ENCODE measurements around the gene PTPN1. TPM values are rescaled to one million over a fixed set of nuclear protein-coding genes. Genes with fewer than 3 reads are reported as not detected.

The PTPN1 gene
- total and polyA plus RNA-seq, 2 donors (not counting 3 experiments of a cell fraction or from before 2014, with no cell fraction given) = 41.1 to 64.3 TPM

GRCh38 chr20:50628853-50629669 is 118.9 kb downstream of the PTPN1 start:
- Histone ChIP-seq H3K9me3 (replicated peaks; ENCODE audit: control insufficient read depth, insufficient read depth, low read length) (no peaks in the 10 kb centered on the region), H4K20me1 (replicated peaks; ENCODE audit: control insufficient read depth, extremely low read depth, insufficient read depth, low read length) (no peaks in the 10 kb centered on the region), H3K4me1 (ENCODE audit: control insufficient read depth, extremely low read depth, insufficient read depth, low read length) (no peaks in the 10 kb centered on the region), H3K27me3 (ENCODE audit: control insufficient read depth in 2 of 2, insufficient read depth in 2 of 2, low read length in 2 of 2) (no peaks in the 10 kb centered on the region), H3K9me1 (replicated peaks; ENCODE audit: control insufficient read depth, extremely low read depth, insufficient read depth, low read length) (no peaks in the 10 kb centered on the region), H2AFZ (ENCODE audit: low read depth, low read length) (no peak overlapping the region), H3K79me2 (ENCODE audit: control insufficient read depth, insufficient read depth, low read length) (no peaks in the 10 kb centered on the region), H3K36me3 (ENCODE audit: control insufficient read depth in 2 of 2, extremely low read depth in 1 of 2, insufficient read depth in 2 of 2, low read length in 2 of 2) (no peaks in the 10 kb centered on the region), H3K9ac (replicated peaks; ENCODE audit: extremely low read depth, insufficient read depth, low read length) (no peak overlapping the region), H3K4me2 (ENCODE audit: insufficient read depth, low read length) (no peak overlapping the region), H3K27ac (ENCODE audit: insufficient read depth, low read depth, low read length) (no peak overlapping the region), H3K4me3 (replicated peaks in 1 of 3; ENCODE audit: insufficient read depth in 1 of 3, low read depth in 1 of 3, low read length in 3 of 3) (no peak overlapping the region)
- ChIA-PET CTCF (interaction anchor here (1.2 to 10.2 kb wide), 3 partner anchors 17 to 125 kb away, joined by 3 to 181 read pairs (median 3); no protein-coding TSS in a partner anchor), POLR2A (no interaction called here)
- dilution Hi-C loops (cut with MboI; ENCODE audit: extremely low pct_ligation_motif_present, low sequenced_read_pairs) = no loop called here
- no peak for TF ChIP-seq JUN (IDR thresholded peaks at IDR 0.05; ENCODE audit: borderline replicate concordance, insufficient read depth, insufficient read length, low read depth)
- no peak for TF ChIP-seq GATA2 (IDR thresholded peaks at IDR 0.05; ENCODE audit: insufficient read depth, insufficient read length, low read depth, low read length)
- TF ChIP-seq POLR2AphosphoS5 (IDR thresholded peaks at IDR 0.05; ENCODE audit: insufficient read depth, low read depth, low read length) = no peak
- no peak for TF ChIP-seq POLR2A (IDR thresholded peaks at IDR 0.05; ENCODE audit: low read depth, low read length)
- intact Hi-C loops (cut with micrococcal nuclease) = no loop called here
- DNase-seq (ENCODE audit: low read depth, low spot score) = no peak
- BruUV-seq (replicated peaks) = no TSS peak
- no peak for FAIRE-seq

- TF ChIP-seq GATA2 (IDR thresholded peaks at IDR 0.05; ENCODE audit: insufficient read depth, insufficient read length, low read depth, low read length) (no peak), JUN (IDR thresholded peaks at IDR 0.05; ENCODE audit: borderline replicate concordance, insufficient read depth, insufficient read length, low read depth) (no peak), MYC (IDR thresholded peaks at IDR 0.05; ENCODE audit: low read depth, low read length) (no peak), POLR2AphosphoS5 (IDR thresholded peaks at IDR 0.05; ENCODE audit: insufficient read depth, low read depth, low read length) (no peak), FOS (IDR thresholded peaks at IDR 0.05; ENCODE audit: borderline replicate concordance, insufficient read depth, low read length) (no peak), POLR2A (IDR thresholded peaks at IDR 0.05; ENCODE audit: low read depth, low read length) (no peak), MAX (IDR thresholded peaks at IDR 0.05; ENCODE audit: insufficient read depth, insufficient read length) (no peak), CTCF (IDR thresholded peaks at IDR 0.05; ENCODE audit: extremely low read depth in 1 of 2, insufficient read depth in 1 of 2, low read depth in 1 of 2, low read length in 2 of 2) (no peak)
- Histone ChIP-seq H3K4me1 (ENCODE audit: control insufficient read depth, extremely low read depth, insufficient read depth, low read length) (no peaks in the 10 kb centered on the region), H2AFZ (ENCODE audit: low read depth, low read length) (no peak overlapping the region), H3K9ac (replicated peaks; ENCODE audit: extremely low read depth, insufficient read depth, low read length) (no peak overlapping the region), H3K9me1 (replicated peaks; ENCODE audit: control insufficient read depth, extremely low read depth, insufficient read depth, low read length) (no peaks in the 10 kb centered on the region), H3K27ac (ENCODE audit: insufficient read depth, low read depth, low read length) (no peak overlapping the region), H3K27me3 (ENCODE audit: control insufficient read depth in 2 of 2, insufficient read depth in 2 of 2, low read length in 2 of 2) (no peaks in the 10 kb centered on the region), H3K4me2 (ENCODE audit: insufficient read depth, low read length) (no peak overlapping the region), H3K36me3 (ENCODE audit: control insufficient read depth in 2 of 2, extremely low read depth in 1 of 2, insufficient read depth in 2 of 2, low read length in 2 of 2) (no peaks in the 10 kb centered on the region), H3K4me3 (replicated peaks in 1 of 3; ENCODE audit: insufficient read depth in 1 of 3, low read depth in 1 of 3, low read length in 3 of 3) (no peak overlapping the region), H4K20me1 (replicated peaks; ENCODE audit: control insufficient read depth, extremely low read depth, insufficient read depth, low read length) (no peaks in the 10 kb centered on the region), H3K79me2 (ENCODE audit: control insufficient read depth, insufficient read depth, low read length) (no peaks in the 10 kb centered on the region), H3K9me3 (replicated peaks; ENCODE audit: control insufficient read depth, insufficient read depth, low read length) (no peaks in the 10 kb centered on the region)
- BruUV-seq (replicated peaks) = no TSS peak
- DNase-seq (ENCODE audit: low read depth, low spot score) = no peak
- FAIRE-seq = no peak
- CTCF ChIA-PET = interaction anchor here (1.2 to 10.2 kb wide), 2 partner anchors 17 to 118 kb away, joined by 3 to 181 read pairs; no protein-coding TSS in a partner anchor
- POLR2A ChIA-PET = no interaction called here
- dilution Hi-C loops (cut with MboI; ENCODE audit: extremely low pct_ligation_motif_present, low sequenced_read_pairs) (no loop called here), intact Hi-C loops (cut with micrococcal nuclease) (no loop called here)
Measured at GRCh38 chr20:50629670-50630045, 119.5 kb downstream of the PTPN1 start.

Measured in endothelial cell of umbilical vein (primary cell).